Globus pallidus (tissue), 1 donor: Measurements from ENCODE around the gene HERPUD2.
"Not testable (repeated sequence)": the region's sequence is repeated elsewhere in the genome, so short reads cannot be mapped to it uniquely, and the experiment has no call there.

Source experiments
- DNase-seq: peaks from one replicate; pipeline ENCODE4 v3.0.0-alpha.2; 2015; ENCODE audit warnings: low spot score

The HERPUD2 gene

GRCh38 chr7:35604595-35604994, 90.3 kb downstream of the HERPUD2 start:
- DNase-seq = no peak

GRCh38 chr7:35599645-35600044, 95.3 kb downstream of the HERPUD2 start:
- DNase-seq = no peak

DNA sequence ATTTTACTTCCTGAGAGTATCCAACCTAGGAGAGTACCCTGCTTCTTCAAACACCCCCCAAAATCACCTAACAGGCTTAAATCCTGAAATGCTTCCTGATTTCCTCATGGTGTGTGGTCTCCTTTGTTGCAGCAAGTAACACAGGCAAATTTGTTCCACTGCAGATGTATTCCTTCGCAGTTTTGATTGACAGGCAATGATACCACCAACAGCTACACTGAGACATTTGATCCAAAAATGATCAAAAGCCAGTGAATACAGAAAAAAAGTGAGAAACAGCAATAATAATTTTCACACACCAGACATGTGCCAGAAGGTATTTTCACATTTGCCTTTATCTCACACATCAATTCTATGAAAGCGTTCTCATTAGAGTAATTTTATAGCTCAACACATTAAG, 95.9 kb downstream of the HERPUD2 start:
- no peak for DNase-seq

DNA sequence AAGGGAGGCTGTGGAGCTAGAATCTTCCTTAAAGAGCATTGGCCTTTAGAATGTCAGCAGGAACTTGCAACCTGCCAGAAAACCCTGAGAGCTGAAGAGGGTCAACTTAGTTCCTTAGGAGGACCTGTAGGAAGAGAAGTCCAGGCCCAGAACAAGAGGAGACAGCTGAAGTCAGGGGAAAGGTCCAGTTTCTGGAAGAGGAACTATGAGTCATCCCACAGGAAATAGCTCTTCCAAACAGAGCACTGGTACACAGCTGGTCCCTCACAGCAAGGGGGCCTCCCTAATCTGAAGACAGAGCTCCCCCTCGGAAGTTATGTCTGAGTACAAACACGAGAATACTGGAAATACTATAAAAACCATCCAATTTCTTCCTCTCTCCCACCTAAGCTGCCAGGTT, 98.9 kb downstream of the HERPUD2 start:
- no peak for DNase-seq

DNA sequence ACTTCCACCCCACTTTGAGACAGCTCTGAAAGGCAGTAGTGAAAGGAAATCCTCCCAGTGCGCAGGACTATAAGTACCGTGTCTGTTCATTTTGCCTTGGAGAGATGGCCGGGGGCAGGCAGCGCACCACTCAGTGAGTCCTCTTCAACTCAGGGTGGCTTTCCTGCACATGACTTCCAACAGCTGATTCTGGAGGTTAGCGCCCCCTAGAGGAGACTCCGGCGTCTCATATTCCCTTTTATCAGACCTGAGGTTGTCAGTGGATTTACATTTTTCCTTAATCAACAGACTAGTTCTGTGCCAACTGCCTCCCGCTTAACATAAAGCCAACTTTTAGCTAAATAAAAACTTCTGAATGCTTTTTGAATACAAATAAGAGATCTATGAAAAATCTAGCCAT, 101.0 kb downstream of the HERPUD2 start:
- no peak for DNase-seq

DNA sequence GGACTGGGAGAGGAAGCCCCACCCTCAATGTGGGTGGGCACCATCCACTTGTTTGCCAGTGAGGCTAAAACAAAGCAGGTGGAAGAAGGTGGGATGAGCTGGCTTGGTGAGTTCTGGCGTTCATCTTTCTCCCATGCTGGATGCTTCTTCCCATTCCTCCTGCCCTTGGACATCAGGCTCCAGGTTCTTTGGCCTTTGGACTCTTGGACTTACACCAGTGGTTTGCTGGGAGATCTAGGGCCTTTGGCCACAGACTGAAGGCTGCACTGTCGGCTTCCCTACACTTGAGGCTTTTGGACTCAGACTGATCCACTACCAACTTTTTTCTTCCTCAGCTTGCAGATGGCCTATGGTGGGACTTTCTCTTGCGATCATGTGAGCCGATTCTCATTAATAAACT, 106.3 kb downstream of the HERPUD2 start:
- no peak for DNase-seq

- no peak for DNase-seq
Measured at GRCh38 chr7:35584990-35585389, 109.9 kb downstream of the HERPUD2 start.

- not testable (repeated sequence) for DNase-seq
Measured at GRCh38 chr7:35584533-35584932, 110.4 kb downstream of the HERPUD2 start.
